Psoas muscle (tissue), 8 donors: ENCODE measurements around the gene FBXL16. TPM values are rescaled to one million over a fixed set of nuclear protein-coding genes. Genes with fewer than 3 reads are reported as not detected.
A peak's percentile ranks its signal among the peaks of the same experiment; 100 is the strongest.
"Not testable (repeated sequence)": the region's sequence is repeated elsewhere in the genome, so short reads cannot be mapped to it uniquely, and the experiment has no call there.

Source experiments
- ATAC-seq, 4 donors: fragments of 200-7000 bp; cut with Tn5 transposase; one replicate each; pipeline ENCODE4 v1.9.1; 2020; ENCODE audit warnings: moderate library complexity in 3 of 4, mild to moderate bottlenecking in 2 of 4
- DNase-seq, 2 donors: peaks; one replicate each; pipeline ENCODE4 v3.0.0-alpha.2; 2020
- H3K27ac ChIP-seq: fragments of 200-600 bp; one replicate; pipeline ENCODE4 v1.8.0; 2022
- H3K27me3 ChIP-seq, 3 donors: fragments of 200-600 bp in 1 of 3; one replicate each; pipeline versions ENCODE4 v1.6.1 to v1.8.0; 2013 to 2022; ENCODE audit warnings: low read length in 2 of 3, mild to moderate bottlenecking in 2 of 3, moderate library complexity in 1 of 3; ENCODE audit not compliant: insufficient read depth in 3 of 3
- H3K36me3 ChIP-seq, 2 donors: fragments of 200-600 bp in 1 of 2; one replicate each; pipeline versions ENCODE4 v1.6.1 to v1.8.0; 2013 to 2022; ENCODE audit warnings: low read depth in 1 of 2, mild to moderate bottlenecking in 1 of 2, moderate library complexity in 1 of 2; ENCODE audit not compliant: insufficient read depth in 1 of 2
- H3K4me1 ChIP-seq: fragments of 200-600 bp; one replicate; pipeline ENCODE4 v1.8.0; 2022
- H3K4me3 ChIP-seq: fragments of 200-600 bp; one replicate; pipeline ENCODE4 v1.8.0; 2022; ENCODE audit warnings: mild to moderate bottlenecking
- H3K9me3 ChIP-seq: fragments of 200-600 bp; one replicate; pipeline ENCODE4 v1.8.0; 2022
- CTCF ChIP-seq: fragments of 200-600 bp; IDR thresholded peaks from one replicate; pipeline ENCODE4 v1.8.0; 2022; ENCODE audit warnings: antibody characterized with exemption
- WGBS, 3 donors: extraction: QIAGEN DNeasy Blood & Tissue Kit; methylation state at CpG; one replicate each; pipeline versions ENCODE4 v1.1.6 to v1.1.7; 2013; 5-methylcytosine and 5-hydroxymethylcytosine counted together
- intact Hi-C, 2 donors: fragments of 100-400 bp; cut with DNase I; formaldehyde crosslinking; loops; one replicate each; pipeline versions ENCODE4 v1.11.0 to v1.14.2; 2022
- polyA plus RNA-seq, 3 donors: library from polyadenylated mRNA; stranded (reverse); fragments of 200-250 nt; gene quantifications; one replicate each; pipeline ENCODE4 v1.2.3, GENCODE V29; 2013
- total RNA-seq, 4 donors: library from RNA; stranded (reverse); fragmentation: NEBNext Ultra II Directional in 2 of 4; extraction: Animal tissue kit (Norgen Biotek cat#: 25700) in 2 of 4; gene quantifications; one replicate each; pipeline versions ENCODE4 v1.2.1 to v1.2.4, GENCODE V29; 2021 to 2023
- donor health status: healthy with polysubstance abuse.
- donor health status: DM: no; HTN: no; CAD: no; lungs with moderate emphysema.
- donor health status: Bipolar disorder and iron deficiency.
- donor health status: healthy.
- donor health status: DM: yes; HTN: yes; CAD: no.
- donor health status: DM: no; HTN: no; CAD: no.
- donor health status: DM: no; HTN: no; CAD: no.
- donor health status: DM: yes; HTN: yes; CAD: no.

The FBXL16 gene
- total and polyA plus RNA-seq, 7 donors: 0.04 to 0.16 (median 0.08) TPM; not detected in 2

GRCh38 chr16:714558-715476, 9.2 kb upstream of the FBXL16 start, which contains the start of gene METRN:
METRN (plus strand) TSS chr16:715118; CDS start chr16:715290, 172 bp downstream.
- H3K27me3 ChIP-seq: peaks cover 0 to 18% (median 9%) of the 10 kb centered on the region in 3 donors
- no peaks in the 10 kb centered on the region for H3K36me3 ChIP-seq
- peak within 1 kb of the TSS; percentile 74 for H3K4me3 ChIP-seq
- H3K27ac ChIP-seq: no peak within 1 kb of the TSS
- intact Hi-C loops: loop anchor here in 1 of 2 donors (5.0 kb wide), 2 partner anchors 72 to 342 kb away; partner anchors contain the start of genes CHTF18 and RPUSD1
- DNase-seq (peak; percentile 95 to 96), ATAC-seq (peak; percentile 90 to 91 (median 90))
- WGBS, 3 donors: 4 to 15% (median 7%) methylated on average over 23 to 108 of the region's 108 CpGs
- peaks cover 12% of the 10 kb centered on the region for H3K4me1 ChIP-seq
- TF ChIP-seq CTCF: no peak
- no peaks in the 10 kb centered on the region for H3K9me3 ChIP-seq

DNA sequence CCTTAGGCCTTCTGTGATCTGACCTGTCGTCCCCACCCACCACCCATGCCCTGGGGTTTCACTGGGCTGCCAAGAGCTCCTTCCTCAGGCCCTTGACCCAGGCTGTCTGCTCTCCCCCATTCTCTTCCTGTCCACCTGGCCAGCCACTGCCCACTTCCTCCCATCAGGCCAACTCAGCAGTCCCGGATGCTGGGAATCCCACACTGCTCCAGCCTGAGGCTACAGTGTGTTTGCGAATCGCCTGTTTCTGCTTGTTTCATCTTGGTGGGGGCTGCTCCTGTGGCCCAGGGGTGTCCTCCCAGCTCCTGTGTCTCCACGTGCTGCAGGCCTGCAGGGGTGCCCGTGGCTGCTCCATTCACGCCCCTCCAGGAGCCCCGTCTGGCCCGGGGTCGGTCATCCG, 8.5 kb upstream of the FBXL16 start:
- Histone ChIP-seq H3K27me3 (peaks cover 0 to 24% (median 9%) of the 10 kb centered on the region in 3 donors), H3K4me3 (no peak overlapping the region), H3K9me3 (no peaks in the 10 kb centered on the region), H3K4me1 (peaks cover 10% of the 10 kb centered on the region), H3K36me3 (no peaks in the 10 kb centered on the region), H3K27ac (no peak overlapping the region)
- 74 to 77% (median 76%) methylated on average over 8 to 11 of the region's 11 CpGs for WGBS, 3 donors
- DNase-seq (no peak), ATAC-seq (no peak)
- no peak for TF ChIP-seq CTCF
- intact Hi-C loops: loop anchor here in 1 of 2 donors (5.0 kb wide), 2 partner anchors 73 to 343 kb away; partner anchors contain the start of genes CHTF18 and RPUSD1

GRCh38 chr16:712740-713250, 7.2 kb upstream of the FBXL16 start:
- WGBS, 3 donors: 41 to 54% (median 41%) methylated on average over 13 of the region's 13 CpGs
- not testable (repeated sequence) for H3K9me3 ChIP-seq, H3K4me3 ChIP-seq, ATAC-seq, H3K36me3 ChIP-seq, H3K27ac ChIP-seq, DNase-seq
- intact Hi-C loops: loop anchor here in 1 of 2 donors (5.0 kb wide), 2 partner anchors 75 to 345 kb away; partner anchors contain the start of genes CHTF18 and RPUSD1
- Histone ChIP-seq H3K27me3 (peaks cover 0 to 37% (median 17%) of the 10 kb centered on the region in 3 donors), H3K4me1 (peaks cover 10% of the 10 kb centered on the region)

GRCh38 chr16:711548-712320, 6.1 kb upstream of the FBXL16 start:
- peak; percentile 70 to 80 (median 75) for ATAC-seq
- TF ChIP-seq CTCF: peak; percentile 95
- H3K9me3 ChIP-seq: no peaks in the 10 kb centered on the region
- peaks cover 0 to 45% (median 23%) of the 10 kb centered on the region in 3 donors for H3K27me3 ChIP-seq
- intact Hi-C loops: loop anchor here (1.0 to 5.0 kb wide), 5 partner anchors 30 to 346 kb away; partner anchors contain the start of genes CHTF18 (in 1 of the 2) and RPUSD1 (in 1 of the 2)
- peaks cover 10% of the 10 kb centered on the region for H3K4me1 ChIP-seq
- no peak overlapping the region for H3K4me3 ChIP-seq
- H3K27ac ChIP-seq: no peak overlapping the region
- DNase-seq: peak; percentile 80 to 91
- 12 to 19% (median 12%) methylated on average over 19 to 25 of the region's 25 CpGs for WGBS, 3 donors
- no peaks in the 10 kb centered on the region for H3K36me3 ChIP-seq
